Osteocyte (in vitro differentiated cells): ENCODE results near the gene GPR158. TPM values are rescaled to one million over a fixed set of nuclear protein-coding genes. Genes with fewer than 3 reads are reported as not detected.

ENCODE experiments used
- DNase-seq: peaks from one replicate; pipeline ENCODE4 v3.0.0; 2021; ENCODE audit warnings: mixed read lengths; ENCODE audit not compliant: unreplicated experiment; ENCODE audit errors: extremely low spot score
- H3K27ac Mint-ChIP-seq: one replicate; pipeline ENCODE4 v1.8.0; 2021; ENCODE audit warnings: mild to moderate bottlenecking, mixed read lengths; ENCODE audit not compliant: unreplicated experiment
- H3K27me3 Mint-ChIP-seq: one replicate; pipeline ENCODE4 v1.8.0; 2021; ENCODE audit warnings: mixed read lengths; ENCODE audit not compliant: unreplicated experiment
- H3K36me3 Mint-ChIP-seq: one replicate; pipeline ENCODE4 v1.8.0; 2021; ENCODE audit warnings: mixed read lengths; ENCODE audit not compliant: unreplicated experiment
- H3K4me1 Mint-ChIP-seq: one replicate; pipeline ENCODE4 v1.8.0; 2021; ENCODE audit warnings: mixed read lengths; ENCODE audit not compliant: unreplicated experiment
- H3K4me3 Mint-ChIP-seq: one replicate; pipeline ENCODE4 v1.8.0; 2021; ENCODE audit warnings: mild to moderate bottlenecking, moderate library complexity, mixed read lengths; ENCODE audit not compliant: unreplicated experiment
- H3K9me3 Mint-ChIP-seq: one replicate; pipeline ENCODE4 v1.8.0; 2021; ENCODE audit warnings: mixed read lengths; ENCODE audit not compliant: unreplicated experiment
- total RNA-seq: library from RNA; stranded (reverse); gene quantifications from 2 replicates; pipeline ENCODE4 v1.2.1, GENCODE V29; 2021
- TF ChIP-seq, protein P1 (sequence below): fragments of 200-600 bp; sonication (generic); IDR thresholded peaks from 2 replicates; pipeline ENCODE4 v1.5.0; 2021; ENCODE audit warnings: antibody characterized with exemption, mild to moderate bottlenecking, moderate library complexity

Gene GPR158
- total RNA-seq, 1 donor from 2014 or later = 0.19 TPM

DNA sequence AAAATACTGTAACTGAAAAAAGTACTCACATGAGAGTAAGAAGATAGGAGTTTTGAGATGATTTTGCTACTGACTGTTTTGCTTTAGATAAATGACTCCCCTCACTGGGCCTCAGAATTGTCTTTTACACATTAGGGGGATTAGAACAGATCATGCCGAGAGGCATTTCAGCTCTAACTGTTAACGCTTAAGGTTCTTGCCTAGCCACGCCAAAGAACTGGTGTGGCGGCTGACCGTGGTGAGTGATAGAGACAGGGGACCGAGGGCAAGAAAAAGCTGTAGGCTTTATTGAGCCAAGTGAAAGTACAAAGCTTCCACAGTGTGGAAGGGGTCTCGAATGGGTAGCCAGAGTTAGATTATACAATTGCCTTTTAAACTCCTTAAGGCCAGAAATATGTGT is 390.8 kb downstream of the GPR158 start:
- H3K36me3 Mint-ChIP-seq = no peaks in the 10 kb centered on the region
- DNase-seq = no peak
- H3K27ac Mint-ChIP-seq = no peak overlapping the region
- no peak overlapping the region for H3K4me3 Mint-ChIP-seq
- H3K9me3 Mint-ChIP-seq = no peaks in the 10 kb centered on the region
- H3K27me3 Mint-ChIP-seq = no peaks in the 10 kb centered on the region
- TF ChIP-seq, protein P1, sequence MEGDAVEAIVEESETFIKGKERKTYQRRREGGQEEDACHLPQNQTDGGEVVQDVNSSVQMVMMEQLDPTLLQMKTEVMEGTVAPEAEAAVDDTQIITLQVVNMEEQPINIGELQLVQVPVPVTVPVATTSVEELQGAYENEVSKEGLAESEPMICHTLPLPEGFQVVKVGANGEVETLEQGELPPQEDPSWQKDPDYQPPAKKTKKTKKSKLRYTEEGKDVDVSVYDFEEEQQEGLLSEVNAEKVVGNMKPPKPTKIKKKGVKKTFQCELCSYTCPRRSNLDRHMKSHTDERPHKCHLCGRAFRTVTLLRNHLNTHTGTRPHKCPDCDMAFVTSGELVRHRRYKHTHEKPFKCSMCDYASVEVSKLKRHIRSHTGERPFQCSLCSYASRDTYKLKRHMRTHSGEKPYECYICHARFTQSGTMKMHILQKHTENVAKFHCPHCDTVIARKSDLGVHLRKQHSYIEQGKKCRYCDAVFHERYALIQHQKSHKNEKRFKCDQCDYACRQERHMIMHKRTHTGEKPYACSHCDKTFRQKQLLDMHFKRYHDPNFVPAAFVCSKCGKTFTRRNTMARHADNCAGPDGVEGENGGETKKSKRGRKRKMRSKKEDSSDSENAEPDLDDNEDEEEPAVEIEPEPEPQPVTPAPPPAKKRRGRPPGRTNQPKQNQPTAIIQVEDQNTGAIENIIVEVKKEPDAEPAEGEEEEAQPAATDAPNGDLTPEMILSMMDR = no peak
- H3K4me1 Mint-ChIP-seq = no peaks in the 10 kb centered on the region

DNA sequence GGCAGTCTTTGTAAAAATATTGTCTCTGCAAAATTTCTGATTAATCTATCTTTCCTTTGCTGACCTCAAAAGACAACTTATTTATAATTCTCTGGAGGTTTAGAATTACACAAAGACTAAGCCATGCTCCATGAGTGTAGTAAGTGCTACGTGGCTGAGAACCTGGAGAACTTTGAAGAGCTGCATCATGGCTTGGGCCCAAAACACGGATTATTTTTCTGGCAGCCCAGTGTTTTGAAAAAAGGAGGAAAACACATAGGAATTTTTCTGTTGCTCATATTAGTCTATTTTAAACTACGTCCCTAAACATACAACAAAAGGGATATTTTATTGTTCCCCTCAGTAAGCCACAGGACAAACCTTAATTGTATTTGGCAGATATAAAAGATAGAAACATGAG is 398.5 kb downstream of the GPR158 start:
- Mint-ChIP-seq H3K4me3 (no peak overlapping the region), H3K27ac (no peak overlapping the region), H3K36me3 (no peaks in the 10 kb centered on the region), H3K9me3 (no peaks in the 10 kb centered on the region), H3K27me3 (no peaks in the 10 kb centered on the region), H3K4me1 (no peaks in the 10 kb centered on the region)
- no peak for DNase-seq
- TF ChIP-seq, protein P1 = no peak

DNA sequence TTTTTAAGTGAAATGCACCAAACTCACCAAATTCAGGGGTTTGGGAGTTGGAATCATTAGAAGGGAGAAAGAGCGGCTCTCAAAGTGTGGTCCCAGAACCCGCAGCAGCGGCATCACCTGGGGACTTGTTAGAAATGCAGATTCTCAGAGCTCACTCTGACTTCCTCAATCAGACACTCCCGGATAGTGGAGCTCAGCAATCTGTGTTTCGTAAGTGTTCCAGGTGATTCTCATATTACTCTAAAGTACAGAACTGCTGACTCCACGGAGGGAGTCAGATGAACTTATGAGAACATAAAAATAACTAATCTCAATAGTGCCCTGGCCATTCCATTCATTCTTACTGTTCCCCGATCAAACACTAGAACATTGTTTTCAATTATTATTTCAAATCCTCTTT is 400.5 kb downstream of the GPR158 start:
- no peak for DNase-seq
- no peak overlapping the region for H3K4me3 Mint-ChIP-seq
- no peaks in the 10 kb centered on the region for H3K4me1 Mint-ChIP-seq
- no peaks in the 10 kb centered on the region for H3K9me3 Mint-ChIP-seq
- TF ChIP-seq, protein P1 = no peak
- no peaks in the 10 kb centered on the region for H3K36me3 Mint-ChIP-seq
- no peaks in the 10 kb centered on the region for H3K27me3 Mint-ChIP-seq
- H3K27ac Mint-ChIP-seq = no peak overlapping the region

DNA sequence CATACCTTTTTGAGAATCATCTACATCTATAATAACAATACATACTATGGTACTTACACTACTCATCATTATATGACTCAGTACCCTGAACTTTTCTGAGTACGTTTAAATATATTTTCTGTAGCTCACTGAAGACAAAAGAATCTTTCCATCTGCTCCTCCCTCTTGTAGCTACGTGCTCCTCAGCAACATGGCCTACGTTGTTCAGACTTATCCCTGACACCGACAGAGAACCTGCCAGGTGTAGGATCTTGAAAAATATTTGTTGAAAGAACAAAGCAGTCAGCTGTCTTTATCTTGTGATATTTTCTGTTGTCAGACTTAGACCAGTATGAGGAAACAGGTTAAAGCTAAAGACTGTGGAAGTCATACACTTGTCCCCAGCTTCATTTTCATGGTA is 403.3 kb downstream of the GPR158 start:
- DNase-seq = no peak
- no peak overlapping the region for H3K4me3 Mint-ChIP-seq
- no peaks in the 10 kb centered on the region for H3K4me1 Mint-ChIP-seq

DNA sequence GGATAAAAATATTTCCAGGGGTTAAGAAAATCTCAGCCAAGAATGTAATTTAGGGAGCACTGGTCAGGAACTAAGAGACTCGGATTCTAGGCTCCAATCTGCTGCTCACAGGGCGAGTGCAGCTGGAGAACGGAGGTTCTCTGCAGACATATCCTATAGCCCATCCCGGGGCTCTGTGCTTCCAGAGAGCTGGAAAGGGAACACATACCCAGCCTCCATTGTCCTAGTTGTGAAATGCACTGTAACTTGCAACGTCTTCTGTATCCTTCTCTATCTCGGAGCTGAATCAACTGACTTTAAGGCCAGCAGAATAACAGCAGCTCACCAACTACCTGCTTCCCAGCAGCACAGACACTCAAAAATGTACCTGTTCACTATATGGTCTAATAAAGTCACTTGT is 408.2 kb downstream of the GPR158 start:
- TF ChIP-seq, protein P1 = no peak
- Mint-ChIP-seq H3K9me3 (peaks cover 10% of the 10 kb centered on the region), H3K27ac (no peak overlapping the region), H3K27me3 (no peaks in the 10 kb centered on the region), H3K4me3 (no peak overlapping the region), H3K4me1 (no peaks in the 10 kb centered on the region), H3K36me3 (no peaks in the 10 kb centered on the region)
- DNase-seq = no peak

More for the DNA sequence above, 403.3 kb downstream of the GPR158 start:
- TF ChIP-seq, protein P1 = no peak
- no peak overlapping the region for H3K27ac Mint-ChIP-seq
- H3K27me3 Mint-ChIP-seq = no peaks in the 10 kb centered on the region
- no peaks in the 10 kb centered on the region for H3K36me3 Mint-ChIP-seq
- no peaks in the 10 kb centered on the region for H3K9me3 Mint-ChIP-seq
